Subcutaneous abdominal adipose tissue (tissue), 5 donors: ENCODE results near the gene GSKIP.

Experiments
- H3K27ac ChIP-seq: one replicate; pipeline ENCODE4 v1.7.0; 2013; ENCODE audit warnings: low read depth, mild to moderate bottlenecking, inconsistent platforms, low read length, moderate library complexity
- H3K27me3 ChIP-seq, 5 donors: one replicate each; pipeline ENCODE4 v1.7.0; 2013; ENCODE audit warnings: low read length in 5 of 5, inconsistent platforms in 1 of 5; ENCODE audit not compliant: control insufficient read depth in 5 of 5, insufficient read depth in 4 of 5
- H3K36me3 ChIP-seq, 5 donors: one replicate each; pipeline ENCODE4 v1.7.0; 2013; ENCODE audit warnings: low read length in 5 of 5; ENCODE audit not compliant: control insufficient read depth in 5 of 5, insufficient read depth in 5 of 5
- H3K4me1 ChIP-seq, 5 donors: one replicate each; pipeline ENCODE4 v1.7.0; 2013; ENCODE audit warnings: low read length in 5 of 5, mild to moderate bottlenecking in 3 of 5, moderate library complexity in 1 of 5; ENCODE audit not compliant: control insufficient read depth in 5 of 5, insufficient read depth in 5 of 5
- H3K4me3 ChIP-seq, 5 donors: one replicate each; pipeline ENCODE4 v1.7.0; 2013; ENCODE audit warnings: low read length in 5 of 5, low read depth in 1 of 5
- H3K9ac ChIP-seq, 5 donors: one replicate each; pipeline ENCODE4 v1.7.0; 2013; ENCODE audit warnings: low read length in 5 of 5, mild to moderate bottlenecking in 4 of 5, moderate library complexity in 3 of 5
- H3K9me3 ChIP-seq, 5 donors: one replicate each; pipeline ENCODE4 v1.7.0; 2013; ENCODE audit warnings: low read length in 5 of 5; ENCODE audit not compliant: control insufficient read depth in 5 of 5
- donor health status: healthy.
- donor health status: healthy.
- donor health status: healthy.
- donor health status: healthy.
- donor health status: healthy.

Gene GSKIP

GRCh38 chr14:96351986-96352385 is 11.3 kb upstream of the GSKIP start:
- Histone ChIP-seq H3K4me1 (no peaks in the 10 kb centered on the region), H3K27me3 (no peaks in the 10 kb centered on the region), H3K4me3 (no peak overlapping the region), H3K27ac (no peak overlapping the region), H3K36me3 (peaks cover 0 to 4% (median 0%) of the 10 kb centered on the region in 5 donors), H3K9ac (no peak overlapping the region), H3K9me3 (no peaks in the 10 kb centered on the region)

GRCh38 chr14:96352708-96353107 is 10.6 kb upstream of the GSKIP start:
- no peak overlapping the region for H3K27ac ChIP-seq
- H3K27me3 ChIP-seq, result no peaks in the 10 kb centered on the region
- no peak overlapping the region for H3K9ac ChIP-seq
- no peaks in the 10 kb centered on the region for H3K4me1 ChIP-seq
- H3K36me3 ChIP-seq, result peaks cover 0 to 4% (median 0%) of the 10 kb centered on the region in 5 donors
- H3K9me3 ChIP-seq, result no peaks in the 10 kb centered on the region
- H3K4me3 ChIP-seq, result no peak overlapping the region

GRCh38 chr14:96354246-96354645 is 9.1 kb upstream of the GSKIP start:
- peaks cover 0 to 4% (median 0%) of the 10 kb centered on the region in 5 donors for H3K36me3 ChIP-seq

GRCh38 chr14:96357216-96357615 is 6.1 kb upstream of the GSKIP start:
- Histone ChIP-seq H3K4me3 (no peak overlapping the region), H3K27me3 (no peaks in the 10 kb centered on the region), H3K36me3 (peaks cover 0 to 4% (median 0%) of the 10 kb centered on the region in 5 donors), H3K4me1 (peaks cover 3 to 16% (median 12%) of the 10 kb centered on the region in 5 donors), H3K27ac (no peak overlapping the region), H3K9ac (no peak overlapping the region), H3K9me3 (no peaks in the 10 kb centered on the region)

More at GRCh38 chr14:96354246-96354645, 9.1 kb upstream of the GSKIP start:
- H3K9ac ChIP-seq, result no peak overlapping the region
- no peak overlapping the region for H3K4me3 ChIP-seq
- H3K4me1 ChIP-seq, result peaks cover 0 to under 1% (median 0%) of the 10 kb centered on the region in 5 donors
- H3K27me3 ChIP-seq, result no peaks in the 10 kb centered on the region
- H3K27ac ChIP-seq, result no peak overlapping the region
- no peaks in the 10 kb centered on the region for H3K9me3 ChIP-seq

GRCh38 chr14:96359959-96360358 is 3.4 kb upstream of the GSKIP start:
- Histone ChIP-seq H3K4me1 (peaks cover 5 to 37% (median 29%) of the 10 kb centered on the region in 5 donors), H3K27ac (no peak overlapping the region), H3K4me3 (no peak overlapping the region), H3K36me3 (no peaks in the 10 kb centered on the region), H3K9ac (no peak overlapping the region), H3K9me3 (no peaks in the 10 kb centered on the region), H3K27me3 (no peaks in the 10 kb centered on the region)

- Histone ChIP-seq H3K9ac (peak overlapping the region; percentile 89 to 99 (median 96)), H3K27me3 (no peaks in the 10 kb centered on the region), H3K36me3 (no peaks in the 10 kb centered on the region), H3K27ac (peak overlapping the region; percentile 82), H3K4me3 (peak overlapping the region; percentile 91 to 97 (median 96)), H3K9me3 (no peaks in the 10 kb centered on the region), H3K4me1 (peaks cover 5 to 39% (median 29%) of the 10 kb centered on the region in 5 donors)
Observed at GRCh38 chr14:96362071-96362964, 1.0 kb upstream of the GSKIP start.

- H3K36me3 ChIP-seq, result no peaks in the 10 kb centered on the region
- no peaks in the 10 kb centered on the region for H3K9me3 ChIP-seq
- H3K27me3 ChIP-seq, result no peaks in the 10 kb centered on the region
- H3K4me1 ChIP-seq, result peaks cover 5 to 39% (median 29%) of the 10 kb centered on the region in 5 donors
- H3K9ac ChIP-seq, result peak overlapping the region; percentile 49 to 88 (median 84)
- peak overlapping the region; percentile 86 to 97 (median 95) for H3K4me3 ChIP-seq
- H3K27ac ChIP-seq, result peak overlapping the region; percentile 82
Observed at GRCh38 chr14:96363751-96364336, 518 bp downstream of the GSKIP start.

DNA sequence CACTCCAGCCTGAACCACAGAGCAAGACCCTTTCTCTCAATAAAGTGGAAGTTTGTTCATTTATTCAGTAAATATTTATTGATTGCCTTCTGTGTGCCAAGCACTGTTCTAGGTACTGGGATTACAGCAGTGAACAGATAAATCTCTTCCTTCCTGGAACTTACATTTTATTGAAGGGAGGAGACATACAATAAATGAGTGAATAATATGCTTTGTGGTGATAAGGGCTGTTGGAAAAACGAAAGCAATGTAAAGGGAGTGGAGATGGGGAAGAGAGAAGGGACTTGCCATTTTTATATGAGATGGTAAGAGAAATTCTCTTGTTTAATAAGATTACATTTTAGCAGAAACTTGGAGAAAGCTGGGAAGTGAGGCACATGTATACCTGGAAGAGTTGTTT is 1.6 kb downstream of the GSKIP start:
- no peak overlapping the region for H3K9ac ChIP-seq
- H3K9me3 ChIP-seq, result no peaks in the 10 kb centered on the region
- H3K27ac ChIP-seq, result no peak overlapping the region
- H3K36me3 ChIP-seq, result no peaks in the 10 kb centered on the region
- H3K4me1 ChIP-seq, result peaks cover 5 to 39% (median 29%) of the 10 kb centered on the region in 5 donors
- peak overlapping the region in 1 of 5 donors; percentile 97 for H3K4me3 ChIP-seq
- H3K27me3 ChIP-seq, result no peaks in the 10 kb centered on the region

- no peaks in the 10 kb centered on the region for H3K36me3 ChIP-seq
- no peaks in the 10 kb centered on the region for H3K9me3 ChIP-seq
- H3K4me3 ChIP-seq, result no peak overlapping the region
- H3K4me1 ChIP-seq, result peaks cover 0 to 16% (median 13%) of the 10 kb centered on the region in 5 donors
- no peaks in the 10 kb centered on the region for H3K27me3 ChIP-seq
- no peak overlapping the region for H3K27ac ChIP-seq
- no peak overlapping the region for H3K9ac ChIP-seq
Observed at GRCh38 chr14:96368534-96368933, 5.2 kb downstream of the GSKIP start.

DNA sequence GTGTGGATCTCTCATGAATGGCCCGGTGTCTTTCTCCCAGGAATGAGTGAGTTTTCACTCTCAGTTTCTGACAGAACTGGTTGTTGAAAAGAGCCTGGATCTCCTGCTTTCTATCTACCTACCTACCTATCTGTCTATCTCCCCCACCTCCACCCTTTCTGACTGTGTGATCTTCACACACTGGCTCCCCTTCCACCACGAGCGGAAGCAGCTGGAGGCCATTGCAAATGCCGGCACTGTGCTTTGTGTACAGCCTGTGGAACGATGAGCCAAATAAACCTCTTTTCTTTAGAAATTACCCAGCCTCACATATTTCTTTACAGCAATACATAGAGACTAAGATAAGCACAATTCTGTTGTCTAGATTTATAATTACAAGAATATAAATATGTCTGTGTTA is 7.2 kb downstream of the GSKIP start:
- no peak overlapping the region for H3K4me3 ChIP-seq

More for the DNA sequence above, 7.2 kb downstream of the GSKIP start:
- peaks cover 0 to 2% (median 0%) of the 10 kb centered on the region in 5 donors for H3K36me3 ChIP-seq
- H3K9me3 ChIP-seq, result no peaks in the 10 kb centered on the region
- H3K9ac ChIP-seq, result no peak overlapping the region
- H3K27ac ChIP-seq, result no peak overlapping the region
- H3K27me3 ChIP-seq, result no peaks in the 10 kb centered on the region
- H3K4me1 ChIP-seq, result no peaks in the 10 kb centered on the region
